ENCODE data around the gene SPEM1.
"Not testable (repeated sequence)": the region's sequence is repeated elsewhere in the genome, so short reads cannot be mapped to it uniquely, and the experiment has no call there.

Gene SPEM1

DNA sequence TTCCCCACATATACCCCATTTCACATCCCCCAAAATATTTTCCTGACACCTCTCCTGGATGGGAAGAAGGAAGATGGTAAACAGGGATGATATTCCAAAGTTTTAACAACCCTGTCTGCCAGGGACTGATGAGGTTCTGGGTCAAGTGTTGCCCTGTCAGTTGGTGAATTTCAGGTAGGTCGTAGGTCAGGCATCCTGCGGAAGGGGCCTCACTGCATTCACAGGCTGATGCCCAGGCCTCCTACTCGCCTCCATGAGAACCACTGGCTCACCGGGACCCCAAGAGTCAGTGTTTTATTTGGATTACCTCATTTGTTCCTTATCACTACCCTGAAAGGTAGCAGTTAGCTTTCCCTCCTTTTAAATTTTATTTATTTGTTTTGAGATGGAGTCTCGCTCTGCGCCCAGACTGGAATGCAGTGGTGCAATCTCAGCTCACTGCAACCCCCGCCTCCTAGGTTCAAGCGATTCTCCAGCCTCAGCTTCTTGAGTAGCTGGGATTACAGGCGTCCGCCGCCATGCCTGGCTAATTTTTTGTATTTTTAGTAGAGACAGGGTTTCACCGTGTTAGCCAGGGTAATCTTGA, 48.8 kb downstream of the SPEM1 start:
- no peak for DNase-seq (ENCODE audit: low read depth, low spot score)

GRCh38 chr17:7469843-7470242, 49.7 kb downstream of the SPEM1 start:
- not testable (repeated sequence) for DNase-seq (ENCODE audit: low read depth, low spot score)

DNA sequence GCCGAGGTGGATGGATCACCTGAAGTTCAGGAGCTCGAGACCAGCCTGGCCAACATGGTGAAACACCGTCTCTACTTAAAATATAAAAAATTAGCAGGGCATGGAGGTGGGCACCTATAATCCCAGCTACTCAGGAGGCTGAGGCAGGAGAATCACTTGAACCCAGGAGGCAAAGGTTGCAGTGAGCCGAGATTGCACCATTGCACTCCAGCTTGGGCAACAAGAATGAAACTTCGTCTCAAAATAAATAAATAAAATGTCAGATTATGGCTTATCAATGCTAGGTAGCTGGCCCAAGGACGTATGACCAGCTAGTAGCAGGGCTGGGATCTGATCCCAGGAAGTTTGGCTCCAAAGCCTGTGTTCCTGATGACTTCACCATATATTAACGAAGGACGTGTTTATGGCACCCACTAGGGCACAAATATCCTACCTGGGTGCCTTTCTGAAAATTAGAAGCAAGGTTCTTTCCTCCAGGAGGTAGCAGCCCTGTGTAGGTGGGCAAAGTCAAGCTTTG, 50.4 kb downstream of the SPEM1 start:
- not testable (repeated sequence) for DNase-seq (ENCODE audit: low read depth, low spot score)

Measured in astrocyte of the hippocampus (primary cell).